Endodermal cell (in vitro differentiated cells): ENCODE results near the gene LTC4S. TPM values are rescaled to one million over a fixed set of nuclear protein-coding genes. Genes with fewer than 3 reads are reported as not detected.
A peak's percentile ranks its signal among the peaks of the same experiment; 100 is the strongest.

Experiments used
- DNase-seq: peaks from one replicate; pipeline ENCODE4 v3.0.0-alpha.2; 2017
- H3K27ac ChIP-seq: 2 replicates; pipeline ENCODE4 v1.5.1; 2013; ENCODE audit warnings: mild to moderate bottlenecking, low read depth, low read length, moderate library complexity
- H3K27me3 ChIP-seq: 2 replicates; pipeline ENCODE4 v1.6.1; 2013; ENCODE audit warnings: mild to moderate bottlenecking, low read length, moderate library complexity; ENCODE audit not compliant: insufficient read depth, control insufficient read depth, poor library complexity, severe bottlenecking
- H3K36me3 ChIP-seq: 2 replicates; pipeline ENCODE4 v1.7.0; 2013; ENCODE audit warnings: mild to moderate bottlenecking, low read length, moderate library complexity; ENCODE audit not compliant: control insufficient read depth, insufficient read depth
- H3K4me1 ChIP-seq: one replicate; pipeline ENCODE4 v1.7.0; 2013; ENCODE audit warnings: low read length; ENCODE audit not compliant: control insufficient read depth, insufficient read depth
- H3K4me3 ChIP-seq: 2 replicates; pipeline ENCODE4 v1.5.1; 2013; ENCODE audit warnings: mild to moderate bottlenecking, low read length, moderate library complexity
- H3K9ac ChIP-seq: 2 replicates; pipeline ENCODE4 v1.6.1; 2013; ENCODE audit warnings: mild to moderate bottlenecking, low read length, moderate library complexity; ENCODE audit not compliant: poor library complexity, severe bottlenecking; ENCODE audit errors: extremely low read depth
- H3K9me3 ChIP-seq: 2 replicates; pipeline ENCODE4 v1.6.1; 2013; ENCODE audit warnings: mild to moderate bottlenecking, low read length, moderate library complexity; ENCODE audit not compliant: control insufficient read depth
- H3K27ac Mint-ChIP-seq: 2 replicates; pipeline ENCODE4 v1.8.0; 2020; ENCODE audit warnings: mixed read lengths
- H3K27me3 Mint-ChIP-seq: 2 replicates; pipeline ENCODE4 v1.8.0; 2021; ENCODE audit warnings: mild to moderate bottlenecking, mixed read lengths; ENCODE audit not compliant: insufficient read depth
- H3K36me3 Mint-ChIP-seq: 2 replicates; pipeline ENCODE4 v1.8.0; 2020; ENCODE audit warnings: low read depth, mixed read lengths
- H3K4me1 Mint-ChIP-seq: 2 replicates; pipeline ENCODE4 v1.8.0; 2020; ENCODE audit warnings: mixed read lengths
- H3K4me3 Mint-ChIP-seq: 2 replicates; pipeline ENCODE4 v1.8.0; 2020; ENCODE audit warnings: mild to moderate bottlenecking, moderate library complexity, mixed read lengths
- H3K9me3 Mint-ChIP-seq: 2 replicates; pipeline ENCODE4 v1.8.0; 2020; ENCODE audit warnings: mild to moderate bottlenecking, mixed read lengths
- WGBS, 2 experiments: methylation state at CpG; one replicate each; pipeline versions ENCODE4 v1.1.5 to v1.1.7; 2013; ENCODE audit warnings: missing lambda C conversion rate in 2 of 2, mixed read lengths in 1 of 2; ENCODE audit not compliant: insufficient coverage in 1 of 2, insufficient read length in 1 of 2; 5-methylcytosine and 5-hydroxymethylcytosine counted together
- total RNA-seq, 2 donors: library from RNA; stranded (reverse); fragmentation: NEBNext Ultra II Directional in 1 of 2; extraction: Animal tissue kit (Norgen Biotek cat#: 25700) in 1 of 2; gene quantifications; 2 replicates in 1 of 2; 3 replicates in 1 of 2; pipeline ENCODE4 v1.2.1, GENCODE V29; 2021
- TF ChIP-seq, protein P1 (sequence below): fragments of 200-600 bp; sonication (generic); conservative IDR thresholded peaks from 2 replicates; pipeline ENCODE4 v1.5.0; 2021; ENCODE audit warnings: antibody characterized with exemption, mild to moderate bottlenecking

Gene LTC4S
- total RNA-seq, 2 donors from 2014 or later, result 5.7 to 6.3 TPM

- Histone ChIP-seq H3K9ac (no peak overlapping the region), H3K27me3 (no peaks in the 10 kb centered on the region), H3K4me1 (peaks cover 2% of the 10 kb centered on the region), H3K4me3 (no peak overlapping the region), H3K9me3 (no peaks in the 10 kb centered on the region), H3K36me3 (peaks cover 27% of the 10 kb centered on the region), H3K27ac (no peak overlapping the region)
- no peak overlapping the region for H3K27ac Mint-ChIP-seq
- H3K4me3 Mint-ChIP-seq, result peak overlapping the region; percentile 73
- peaks cover 13% of the 10 kb centered on the region for H3K4me1 Mint-ChIP-seq
- 80 to 83% methylated on average over 13 to 18 of the region's 18 CpGs for WGBS, 2 experiments
- peaks cover 15% of the 10 kb centered on the region for H3K36me3 Mint-ChIP-seq
- peak; percentile 43 for DNase-seq
- TF ChIP-seq, protein P1, sequence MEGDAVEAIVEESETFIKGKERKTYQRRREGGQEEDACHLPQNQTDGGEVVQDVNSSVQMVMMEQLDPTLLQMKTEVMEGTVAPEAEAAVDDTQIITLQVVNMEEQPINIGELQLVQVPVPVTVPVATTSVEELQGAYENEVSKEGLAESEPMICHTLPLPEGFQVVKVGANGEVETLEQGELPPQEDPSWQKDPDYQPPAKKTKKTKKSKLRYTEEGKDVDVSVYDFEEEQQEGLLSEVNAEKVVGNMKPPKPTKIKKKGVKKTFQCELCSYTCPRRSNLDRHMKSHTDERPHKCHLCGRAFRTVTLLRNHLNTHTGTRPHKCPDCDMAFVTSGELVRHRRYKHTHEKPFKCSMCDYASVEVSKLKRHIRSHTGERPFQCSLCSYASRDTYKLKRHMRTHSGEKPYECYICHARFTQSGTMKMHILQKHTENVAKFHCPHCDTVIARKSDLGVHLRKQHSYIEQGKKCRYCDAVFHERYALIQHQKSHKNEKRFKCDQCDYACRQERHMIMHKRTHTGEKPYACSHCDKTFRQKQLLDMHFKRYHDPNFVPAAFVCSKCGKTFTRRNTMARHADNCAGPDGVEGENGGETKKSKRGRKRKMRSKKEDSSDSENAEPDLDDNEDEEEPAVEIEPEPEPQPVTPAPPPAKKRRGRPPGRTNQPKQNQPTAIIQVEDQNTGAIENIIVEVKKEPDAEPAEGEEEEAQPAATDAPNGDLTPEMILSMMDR, result no peak
- no peaks in the 10 kb centered on the region for H3K27me3 Mint-ChIP-seq
- H3K9me3 Mint-ChIP-seq, result no peaks in the 10 kb centered on the region
Observed at GRCh38 chr5:179803651-179804554, 10.1 kb downstream of the LTC4S start.

DNA sequence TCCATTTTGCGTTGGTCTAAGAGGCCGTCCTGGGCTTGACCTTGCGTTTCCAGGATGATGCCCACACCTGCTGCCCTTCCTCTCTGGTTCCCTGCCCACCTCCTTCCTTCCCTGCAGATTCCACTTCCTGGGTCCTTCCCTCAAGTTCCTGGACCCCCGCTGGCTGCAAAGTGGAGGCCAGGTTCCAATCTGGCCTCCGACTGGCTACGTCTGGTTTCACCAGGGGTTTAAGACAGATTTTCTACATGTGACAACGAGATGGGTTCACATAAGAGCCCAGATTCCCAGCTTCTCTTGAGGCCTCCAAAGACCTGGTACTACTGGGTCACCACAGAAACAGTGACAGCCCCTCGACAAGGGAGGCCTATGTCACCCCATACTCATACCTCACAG is 10.8 kb downstream of the LTC4S start:
- H3K27ac Mint-ChIP-seq, result no peak overlapping the region
- H3K27me3 Mint-ChIP-seq, result no peaks in the 10 kb centered on the region
- H3K9ac ChIP-seq, result no peak overlapping the region
- no peaks in the 10 kb centered on the region for H3K9me3 Mint-ChIP-seq
- H3K36me3 Mint-ChIP-seq, result peaks cover 8% of the 10 kb centered on the region
- H3K36me3 ChIP-seq, result peaks cover 20% of the 10 kb centered on the region
- H3K4me3 ChIP-seq, result peak overlapping the region; percentile 78
- H3K4me1 Mint-ChIP-seq, result peaks cover 13% of the 10 kb centered on the region
- DNase-seq, result no peak
- peak overlapping the region; percentile 73 for H3K4me3 Mint-ChIP-seq
- H3K27ac ChIP-seq, result no peak overlapping the region
- H3K9me3 ChIP-seq, result no peaks in the 10 kb centered on the region
- H3K27me3 ChIP-seq, result no peaks in the 10 kb centered on the region
- peaks cover 2% of the 10 kb centered on the region for H3K4me1 ChIP-seq
- 93 to 98% methylated on average over 7 to 8 of the region's 8 CpGs for WGBS, 2 experiments
- TF ChIP-seq, protein P1, result no peak

DNA sequence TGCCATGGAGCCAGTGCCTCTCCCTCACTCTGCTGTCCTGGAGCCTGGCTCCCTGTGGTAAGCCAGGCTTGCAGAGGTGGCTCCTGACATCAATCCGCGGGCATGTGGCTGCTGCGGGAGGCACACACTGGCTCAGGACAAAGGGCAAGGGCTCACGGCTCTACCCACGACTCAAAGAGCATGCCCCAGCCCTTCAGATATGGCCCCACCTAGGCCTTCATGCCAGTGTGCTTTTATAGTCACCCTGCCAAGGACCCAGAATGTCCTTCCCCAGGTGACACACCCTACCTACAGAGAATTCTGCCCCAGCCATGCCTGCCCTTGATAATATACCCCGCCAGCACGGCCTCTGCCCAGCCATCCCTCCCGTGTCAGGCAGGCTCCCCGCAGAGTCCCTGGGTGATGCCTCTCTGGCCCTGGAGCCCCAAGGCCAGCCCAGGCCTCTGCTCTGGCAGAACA is 11.3 kb downstream of the LTC4S start:
- Histone ChIP-seq H3K4me1 (peaks cover 2% of the 10 kb centered on the region), H3K27me3 (no peaks in the 10 kb centered on the region), H3K27ac (no peak overlapping the region), H3K9me3 (no peaks in the 10 kb centered on the region), H3K4me3 (peak overlapping the region; percentile 78), H3K36me3 (peaks cover 15% of the 10 kb centered on the region), H3K9ac (peak overlapping the region; percentile 18)
- Mint-ChIP-seq H3K9me3 (no peaks in the 10 kb centered on the region), H3K4me3 (peak overlapping the region; percentile 73), H3K27ac (peak overlapping the region; percentile 68), H3K4me1 (peaks cover 13% of the 10 kb centered on the region), H3K27me3 (no peaks in the 10 kb centered on the region), H3K36me3 (peaks cover 4% of the 10 kb centered on the region)
- DNase-seq, result no peak
- WGBS, 2 experiments, result 77 to 81% methylated on average over 7 to 9 of the region's 9 CpGs
- TF ChIP-seq, protein P1, result no peak
